ENCODE results near the gene GFY. TPM values are rescaled to one million over a fixed set of nuclear protein-coding genes. Genes with fewer than 3 reads are reported as not detected.
"Not testable (repeated sequence)": the region's sequence is repeated elsewhere in the genome, so short reads cannot be mapped to it uniquely, and the experiment has no call there.

Gene GFY
- total and polyA plus RNA-seq, 5 donors, result not detected

- Histone ChIP-seq H3K9me3 (ENCODE audit: control insufficient read depth, low read length) (no peaks in the 10 kb centered on the region), H3K4me1 (ENCODE audit: control insufficient read depth, insufficient read depth, low read length) (no peaks in the 10 kb centered on the region), H3K27me3 (ENCODE audit: control insufficient read depth, insufficient read depth) (no peaks in the 10 kb centered on the region), H3K27ac (ENCODE audit: low read length) (no peak overlapping the region), H3K4me3 (ENCODE audit: low read length) (peak overlapping the region; percentile 45)
- ATAC-seq (no peak), DNase-seq (peak in 1 of 3 donors; percentile 18)
- intact Hi-C loops (cut with DNase I), result loop anchor here (5.0 to 10.0 kb wide), 3 partner anchors 48 to 176 kb away; partner anchors contain the start of genes DKKL1 (in 1 of the 4) and TEAD2 (in 1 of the 4)
- 22% methylated on average over 18 of the region's 19 CpGs for WGBS
Measured at GRCh38 chr19:49440439-49441209, 15.4 kb downstream of the GFY start.

GRCh38 chr19:49441210-49441959 lies 16.2 kb downstream of the GFY start, which contains the start of gene SLC17A7:
Gene SLC17A7, minus strand, starts transcription at chr19:49441527. Its CDS starts 148 bp downstream, at chr19:49441379.
- ATAC-seq (peak in 1 of 2 donors; percentile 5), DNase-seq (peak; percentile 59 to 85 (median 85))
- Histone ChIP-seq H3K27ac (ENCODE audit: low read length) (peak within 1 kb of the TSS; percentile 53), H3K9me3 (ENCODE audit: control insufficient read depth, low read length) (no peaks in the 10 kb centered on the region), H3K4me1 (ENCODE audit: control insufficient read depth, insufficient read depth, low read length) (no peaks in the 10 kb centered on the region), H3K27me3 (ENCODE audit: control insufficient read depth, insufficient read depth) (no peaks in the 10 kb centered on the region), H3K4me3 (ENCODE audit: low read length) (peak within 1 kb of the TSS; percentile 64)
- intact Hi-C loops (cut with DNase I), result loop anchor here (5.0 to 10.0 kb wide), 3 partner anchors 49 to 177 kb away; partner anchors contain the start of genes DKKL1 (in 1 of the 4) and TEAD2 (in 1 of the 4)
- 2% methylated on average over 56 of the region's 56 CpGs for WGBS

- ATAC-seq (no peak), DNase-seq (peak in 1 of 3 donors; percentile 17)
- H3K9me3 ChIP-seq (ENCODE audit: control insufficient read depth, low read length), result no peaks in the 10 kb centered on the region
- no peaks in the 10 kb centered on the region for H3K27me3 ChIP-seq (ENCODE audit: control insufficient read depth, insufficient read depth)
- H3K4me1 ChIP-seq (ENCODE audit: control insufficient read depth, insufficient read depth, low read length), result no peaks in the 10 kb centered on the region
- peak overlapping the region; percentile 64 for H3K4me3 ChIP-seq (ENCODE audit: low read length)
- WGBS, result 20% methylated on average over 14 of the region's 14 CpGs
- intact Hi-C loops (cut with DNase I), result loop anchor here (5.0 to 10.0 kb wide), 3 partner anchors 50 to 177 kb away; partner anchors contain the start of genes DKKL1 (in 1 of the 4) and TEAD2 (in 1 of the 4)
- H3K27ac ChIP-seq (ENCODE audit: low read length), result peak overlapping the region; percentile 53
Measured at GRCh38 chr19:49441960-49442350, 16.8 kb downstream of the GFY start.

- Histone ChIP-seq H3K4me3 (ENCODE audit: low read length) (peak overlapping the region; percentile 64), H3K27ac (ENCODE audit: low read length) (peak overlapping the region; percentile 53), H3K27me3 (ENCODE audit: control insufficient read depth, insufficient read depth) (no peaks in the 10 kb centered on the region), H3K9me3 (ENCODE audit: control insufficient read depth, low read length) (no peaks in the 10 kb centered on the region), H3K4me1 (ENCODE audit: control insufficient read depth, insufficient read depth, low read length) (no peaks in the 10 kb centered on the region)
- intact Hi-C loops (cut with DNase I), result loop anchor here (5.0 to 10.0 kb wide), 3 partner anchors 50 to 178 kb away; partner anchors contain the start of genes DKKL1 (in 1 of the 4) and TEAD2 (in 1 of the 4)
- WGBS, result 7% methylated on average over 11 of the region's 11 CpGs
- DNase-seq (peak; percentile 73 to 85 (median 78)), ATAC-seq (peak; percentile 0 to 2)
Measured at GRCh38 chr19:49442354-49442753, 17.2 kb downstream of the GFY start.

GRCh38 chr19:49442771-49443365 lies 17.7 kb downstream of the GFY start:
- peak; percentile 88 to 90 for ATAC-seq
- no peaks in the 10 kb centered on the region for H3K27me3 ChIP-seq (ENCODE audit: control insufficient read depth, insufficient read depth)
- H3K27ac ChIP-seq (ENCODE audit: low read length), result peak overlapping the region; percentile 55
- peak; percentile 98 to 99 (median 99) for DNase-seq
- no peaks in the 10 kb centered on the region for H3K9me3 ChIP-seq (ENCODE audit: control insufficient read depth, low read length)
- H3K4me1 ChIP-seq (ENCODE audit: control insufficient read depth, insufficient read depth, low read length), result no peaks in the 10 kb centered on the region
- H3K4me3 ChIP-seq (ENCODE audit: low read length), result peak overlapping the region; percentile 64
- under 1% methylated on average over 43 of the region's 43 CpGs for WGBS
- intact Hi-C loops (cut with DNase I), result loop anchor here (1.0 to 10.0 kb wide), 4 partner anchors 51 to 178 kb away; partner anchors contain the start of genes DKKL1 (in 1 of the 4) and TEAD2 (in 1 of the 4)

- no peaks in the 10 kb centered on the region for H3K9me3 ChIP-seq (ENCODE audit: control insufficient read depth, low read length)
- 0% methylated on average over 47 of the region's 47 CpGs for WGBS
- intact Hi-C loops (cut with DNase I), result loop anchor here (1.0 to 10.0 kb wide), 4 partner anchors 51 to 179 kb away; partner anchors contain the start of genes DKKL1 (in 1 of the 4) and TEAD2 (in 1 of the 4)
- H3K4me3 ChIP-seq (ENCODE audit: low read length), result peak overlapping the region; percentile 64
- H3K27me3 ChIP-seq (ENCODE audit: control insufficient read depth, insufficient read depth), result no peaks in the 10 kb centered on the region
- ATAC-seq (peak; percentile 92), DNase-seq (peak; percentile 96 to 99 (median 97))
- H3K4me1 ChIP-seq (ENCODE audit: control insufficient read depth, insufficient read depth, low read length), result no peaks in the 10 kb centered on the region
- H3K27ac ChIP-seq (ENCODE audit: low read length), result peak overlapping the region; percentile 55
Measured at GRCh38 chr19:49443366-49444099, 18.3 kb downstream of the GFY start.

- H3K4me1 ChIP-seq (ENCODE audit: control insufficient read depth, insufficient read depth, low read length); H3K9me3 ChIP-seq (ENCODE audit: control insufficient read depth, low read length); ATAC-seq; H3K27ac ChIP-seq (ENCODE audit: low read length); H3K27me3 ChIP-seq (ENCODE audit: control insufficient read depth, insufficient read depth); H3K4me3 ChIP-seq (ENCODE audit: low read length): not testable (repeated sequence)
- intact Hi-C loops (cut with DNase I), result loop anchor here (5.0 to 10.0 kb wide), 3 partner anchors 52 to 179 kb away; partner anchors contain the start of genes DKKL1 (in 1 of the 4) and TEAD2 (in 1 of the 4)
- 53% methylated on average over 5 of the region's 5 CpGs for WGBS
- peak in 2 of 3 donors; percentile 23 to 32 for DNase-seq
Measured at GRCh38 chr19:49444100-49444700, 19.0 kb downstream of the GFY start.

- intact Hi-C loops (cut with DNase I), result loop anchor here in 2 of 4 donors (10.0 kb wide), 2 partner anchors 81 to 181 kb away; partner anchors contain the start of genes DKKL1 (in 1 of the 2) and TEAD2 (in 1 of the 2)
- peak in 1 of 3 donors; percentile 14 for DNase-seq
- no peak for ATAC-seq
- Histone ChIP-seq H3K4me3 (ENCODE audit: low read length) (no peak overlapping the region), H3K27ac (ENCODE audit: low read length) (no peak overlapping the region), H3K9me3 (ENCODE audit: control insufficient read depth, low read length) (no peaks in the 10 kb centered on the region), H3K27me3 (ENCODE audit: control insufficient read depth, insufficient read depth) (no peaks in the 10 kb centered on the region), H3K4me1 (ENCODE audit: control insufficient read depth, insufficient read depth, low read length) (no peaks in the 10 kb centered on the region)
- WGBS, result 84% methylated on average over 3 of the region's 3 CpGs
Measured at GRCh38 chr19:49445997-49446396, 20.8 kb downstream of the GFY start.

All from right cardiac atrium (tissue), 5 donors.